Measurements from ENCODE around the gene PMS1.

DNA sequence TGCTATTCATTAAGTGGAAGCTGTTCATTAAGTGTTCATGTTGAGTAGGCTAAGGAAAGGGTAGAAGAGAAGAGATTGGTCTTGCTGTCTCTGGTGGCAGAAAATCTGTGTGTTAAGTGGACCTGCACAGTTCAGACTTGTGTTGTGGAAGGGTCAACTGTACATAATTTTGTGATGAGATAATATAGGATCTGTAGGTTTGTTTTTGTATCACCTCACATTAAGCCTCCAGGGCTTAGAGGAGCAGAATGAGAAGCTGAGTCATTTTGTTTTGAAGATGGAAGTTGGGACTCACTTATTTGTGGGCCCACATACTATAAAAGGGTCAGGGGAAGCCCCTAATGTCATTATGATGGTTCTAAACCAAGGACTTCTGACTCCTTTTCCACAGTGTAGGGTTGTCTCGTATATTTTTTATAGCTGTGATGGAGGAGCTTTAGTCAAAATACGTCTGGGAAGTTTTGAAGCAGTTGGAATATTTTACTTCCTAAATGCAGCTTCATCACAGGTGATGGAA, 18.2 kb downstream of the PMS1 start:
- no peak for TF ChIP-seq EZH2 (IDR thresholded peaks at IDR 0.05; ENCODE audit: borderline replicate concordance, low read length)
- TF ChIP-seq, protein P1, sequence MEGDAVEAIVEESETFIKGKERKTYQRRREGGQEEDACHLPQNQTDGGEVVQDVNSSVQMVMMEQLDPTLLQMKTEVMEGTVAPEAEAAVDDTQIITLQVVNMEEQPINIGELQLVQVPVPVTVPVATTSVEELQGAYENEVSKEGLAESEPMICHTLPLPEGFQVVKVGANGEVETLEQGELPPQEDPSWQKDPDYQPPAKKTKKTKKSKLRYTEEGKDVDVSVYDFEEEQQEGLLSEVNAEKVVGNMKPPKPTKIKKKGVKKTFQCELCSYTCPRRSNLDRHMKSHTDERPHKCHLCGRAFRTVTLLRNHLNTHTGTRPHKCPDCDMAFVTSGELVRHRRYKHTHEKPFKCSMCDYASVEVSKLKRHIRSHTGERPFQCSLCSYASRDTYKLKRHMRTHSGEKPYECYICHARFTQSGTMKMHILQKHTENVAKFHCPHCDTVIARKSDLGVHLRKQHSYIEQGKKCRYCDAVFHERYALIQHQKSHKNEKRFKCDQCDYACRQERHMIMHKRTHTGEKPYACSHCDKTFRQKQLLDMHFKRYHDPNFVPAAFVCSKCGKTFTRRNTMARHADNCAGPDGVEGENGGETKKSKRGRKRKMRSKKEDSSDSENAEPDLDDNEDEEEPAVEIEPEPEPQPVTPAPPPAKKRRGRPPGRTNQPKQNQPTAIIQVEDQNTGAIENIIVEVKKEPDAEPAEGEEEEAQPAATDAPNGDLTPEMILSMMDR (IDR thresholded peaks at IDR 0.05; ENCODE audit: low read length) = no peak

Data from OCI-LY1 (cell line).